K562 (cell line): ENCODE results near the gene NUTF2. TPM values are rescaled to one million over a fixed set of nuclear protein-coding genes. Genes with fewer than 3 reads are reported as not detected.

Experiments
- ATF1 ChIP-seq, 2 experiments: fragments of 450-650 bp in 1 of 2; IDR thresholded peaks; 2 replicates each; pipeline ENCODE4 v1.6.1; 2016; ENCODE audit warnings: missing compliant biosample characterization in 1 of 2, missing genetic modification characterization in 1 of 2
- BRD9 ChIP-seq: fragments of 450-650 bp; IDR thresholded peaks from 2 replicates; pipeline ENCODE4 v1.6.1; 2018; ENCODE audit warnings: low read depth; ENCODE audit not compliant: partially characterized antibody
- CREB1 ChIP-seq, 2 experiments: sonication (generic) in 1 of 2; formaldehyde crosslinking in 1 of 2; IDR thresholded peaks; 2 replicates each; pipeline versions ENCODE4 v1.6.1 to v1.8.0; 2012 to 2022; ENCODE audit warnings: inconsistent platforms in 1 of 2, mild to moderate bottlenecking in 1 of 2, missing genetic modification reagents in 1 of 2, moderate library complexity in 1 of 2
- ELF2 ChIP-seq: fragments of 250-450 bp; sonication (Bioruptor Pico); IDR thresholded peaks from 2 replicates; pipeline ENCODE4 v1.5.0; 2021; ENCODE audit warnings: mild to moderate bottlenecking
- EP400 ChIP-seq: fragments of 450-650 bp; IDR thresholded peaks from 2 replicates; pipeline ENCODE4 v1.6.1; 2017; ENCODE audit warnings: antibody characterized with exemption, mild to moderate bottlenecking, moderate library complexity
- MEIS2 ChIP-seq: fragments of 450-650 bp; IDR thresholded peaks from 2 replicates; pipeline ENCODE4 v1.6.1; 2014; ENCODE audit warnings: mild to moderate bottlenecking; ENCODE audit not compliant: partially characterized antibody
- SIN3A ChIP-seq, 2 experiments: fragments of 150-350 bp in 1 of 2; IDR thresholded peaks; 2 replicates each; pipeline ENCODE4 v1.6.1; 2011 to 2016; ENCODE audit warnings: borderline replicate concordance in 2 of 2, low read depth in 2 of 2, low read length in 2 of 2, mild to moderate bottlenecking in 2 of 2, moderate library complexity in 2 of 2; ENCODE audit not compliant: control insufficient read depth in 1 of 2
- SRSF3 ChIP-seq: fragments of 200-400 bp; formaldehyde crosslinking; IDR thresholded peaks from 2 replicates; pipeline ENCODE4 v1.6.1; 2016; ENCODE audit warnings: mild to moderate bottlenecking, low read length, moderate library complexity; ENCODE audit not compliant: insufficient read depth
- ZBTB1 ChIP-seq: sonication (generic); formaldehyde crosslinking; IDR thresholded peaks from 2 replicates; pipeline ENCODE4 v1.8.1; 2023; ENCODE audit warnings: missing genetic modification reagents, low read depth, mild to moderate bottlenecking, borderline replicate concordance
- ZEB2 ChIP-seq: fragments of 450-650 bp; IDR thresholded peaks from 2 replicates; pipeline ENCODE4 v1.6.1; 2016
- ZNF263 ChIP-seq: sonication (generic); formaldehyde crosslinking; IDR thresholded peaks from 2 replicates; pipeline ENCODE4 v1.8.0; 2022; ENCODE audit warnings: mild to moderate bottlenecking, missing genetic modification reagents, borderline replicate concordance
- ZNF766 ChIP-seq: fragments of 200-800 bp; sonication (Bioruptor generic); conservative IDR thresholded peaks from 2 replicates; pipeline ENCODE4 v1.6.1; 2016; ENCODE audit warnings: missing genetic modification characterization, missing compliant biosample characterization
- polyA plus RNA-seq, 8 experiments: library from polyadenylated mRNA; depleted of rRNA in 4 of 8; stranded (reverse) in 5 of 8; unstranded in 3 of 8; fragments of >200 nt; fragmentation: Nextera tagmentation in 2 of 8; fragmentation: Illumina TruSeq in 1 of 8; extraction: Ambion mirVana in 2 of 8; extraction: Trizol in 1 of 8; gene quantifications; 2 replicates each; pipeline versions ENCODE4 v1.2.1 to v1.2.3, GENCODE V29; 2011 to 2014; ENCODE audit warnings: inconsistent platforms in 1 of 8, missing spikeins in 1 of 8
- total RNA-seq, 7 experiments: library from RNA; depleted of rRNA in 6 of 7; stranded (reverse); fragments of >200 nt in 6 of 7; fragmentation: Illumina TruSeq in 2 of 7; extraction: Trizol in 2 of 7; gene quantifications; 2 replicates each; pipeline versions ENCODE4 v1.2.1 to v1.2.3, GENCODE V29; 2011 to 2021; ENCODE audit warnings: low replicate concordance in 1 of 7
- TF ChIP-seq, protein P1 (sequence below): fragments of 200-400 bp; formaldehyde crosslinking; IDR thresholded peaks from 2 replicates; pipeline ENCODE4 v1.6.1; 2017; ENCODE audit warnings: mild to moderate bottlenecking, low read depth, low read length, moderate library complexity
- TF ChIP-seq, protein P2 (sequence below): sonication (generic); formaldehyde crosslinking; IDR thresholded peaks from 2 replicates; pipeline ENCODE4 v1.8.0; 2022; ENCODE audit warnings: mild to moderate bottlenecking, missing genetic modification reagents
- TF ChIP-seq, protein P3 (sequence below), 2 experiments: fragments of 200-800 bp in 1 of 2; sonication (Bioruptor generic) in 1 of 2; sonication (generic) in 1 of 2; formaldehyde crosslinking in 1 of 2; IDR thresholded peaks in 1 of 2; conservative IDR thresholded peaks in 1 of 2; 2 replicates each; pipeline versions ENCODE4 v1.5.0 to v1.6.1; 2016 to 2020; ENCODE audit warnings: missing compliant biosample characterization in 1 of 2, missing genetic modification characterization in 1 of 2, missing genetic modification reagents in 1 of 2

Gene NUTF2
- total and polyA plus RNA-seq, 9 of the 15 experiments (the other 6 are each of a cell fraction or from before 2014, with no cell fraction given) = 106 to 248 (median 147) TPM

DNA sequence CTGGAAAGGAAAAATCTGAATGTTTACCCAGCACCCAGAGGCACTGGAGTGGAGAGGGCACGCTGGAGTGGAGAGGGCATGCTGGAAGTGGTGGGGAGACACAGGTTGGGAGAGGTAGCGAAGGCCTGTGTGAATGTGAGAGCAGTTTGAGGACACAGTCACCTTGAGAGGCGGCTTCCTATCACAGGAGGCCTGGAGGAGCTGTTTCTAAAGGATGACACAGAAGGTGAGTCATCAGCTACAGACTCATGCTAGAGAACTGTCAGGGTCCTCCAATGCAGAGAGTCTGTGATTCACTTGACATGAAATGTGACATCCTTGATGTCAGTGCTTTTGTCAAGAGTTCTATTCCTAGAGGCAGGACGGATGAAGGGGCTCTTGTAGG is 71.1 kb downstream of the NUTF2 start (continued):
- TF ChIP-seq, protein P1, sequence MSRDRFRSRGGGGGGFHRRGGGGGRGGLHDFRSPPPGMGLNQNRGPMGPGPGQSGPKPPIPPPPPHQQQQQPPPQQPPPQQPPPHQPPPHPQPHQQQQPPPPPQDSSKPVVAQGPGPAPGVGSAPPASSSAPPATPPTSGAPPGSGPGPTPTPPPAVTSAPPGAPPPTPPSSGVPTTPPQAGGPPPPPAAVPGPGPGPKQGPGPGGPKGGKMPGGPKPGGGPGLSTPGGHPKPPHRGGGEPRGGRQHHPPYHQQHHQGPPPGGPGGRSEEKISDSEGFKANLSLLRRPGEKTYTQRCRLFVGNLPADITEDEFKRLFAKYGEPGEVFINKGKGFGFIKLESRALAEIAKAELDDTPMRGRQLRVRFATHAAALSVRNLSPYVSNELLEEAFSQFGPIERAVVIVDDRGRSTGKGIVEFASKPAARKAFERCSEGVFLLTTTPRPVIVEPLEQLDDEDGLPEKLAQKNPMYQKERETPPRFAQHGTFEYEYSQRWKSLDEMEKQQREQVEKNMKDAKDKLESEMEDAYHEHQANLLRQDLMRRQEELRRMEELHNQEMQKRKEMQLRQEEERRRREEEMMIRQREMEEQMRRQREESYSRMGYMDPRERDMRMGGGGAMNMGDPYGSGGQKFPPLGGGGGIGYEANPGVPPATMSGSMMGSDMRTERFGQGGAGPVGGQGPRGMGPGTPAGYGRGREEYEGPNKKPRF = no peak
- TF ChIP-seq BRD9 = no peak
- 0 out of 2 replicates have a peak, but pooled peaks have one; percentile 6 for TF ChIP-seq ZBTB1 (CRISPR knock-in tag)
- TF ChIP-seq ZNF766 (CRISPR knock-in tag) = no peak
- peak; percentile 27; the same call in 1 of the 2 replicates for TF ChIP-seq CREB1 (IDR thresholded peaks at IDR 0.05)
- no peak for TF ChIP-seq CREB1 (CRISPR knock-in tag; IDR thresholded peaks at IDR 0.05)
- TF ChIP-seq ZNF263 (CRISPR knock-in tag) = no peak
- TF ChIP-seq MEIS2 = peak; percentile 73
- TF ChIP-seq SIN3A (IDR thresholded peaks at IDR 0.05; ENCODE audit: borderline replicate concordance in 2 of 2, control insufficient read depth in 1 of 2, low read depth in 2 of 2, low read length in 2 of 2) = no peak
- TF ChIP-seq ZEB2 = peak; percentile 61; the same call in 1 of the 2 replicates
- TF ChIP-seq, protein P2, sequence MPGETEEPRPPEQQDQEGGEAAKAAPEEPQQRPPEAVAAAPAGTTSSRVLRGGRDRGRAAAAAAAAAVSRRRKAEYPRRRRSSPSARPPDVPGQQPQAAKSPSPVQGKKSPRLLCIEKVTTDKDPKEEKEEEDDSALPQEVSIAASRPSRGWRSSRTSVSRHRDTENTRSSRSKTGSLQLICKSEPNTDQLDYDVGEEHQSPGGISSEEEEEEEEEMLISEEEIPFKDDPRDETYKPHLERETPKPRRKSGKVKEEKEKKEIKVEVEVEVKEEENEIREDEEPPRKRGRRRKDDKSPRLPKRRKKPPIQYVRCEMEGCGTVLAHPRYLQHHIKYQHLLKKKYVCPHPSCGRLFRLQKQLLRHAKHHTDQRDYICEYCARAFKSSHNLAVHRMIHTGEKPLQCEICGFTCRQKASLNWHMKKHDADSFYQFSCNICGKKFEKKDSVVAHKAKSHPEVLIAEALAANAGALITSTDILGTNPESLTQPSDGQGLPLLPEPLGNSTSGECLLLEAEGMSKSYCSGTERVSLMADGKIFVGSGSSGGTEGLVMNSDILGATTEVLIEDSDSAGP (CRISPR knock-in tag) = no peak
- no peak for TF ChIP-seq EP400
- TF ChIP-seq ATF1 (CRISPR knock-in tag; IDR thresholded peaks at IDR 0.05) = no peak
- TF ChIP-seq ATF1 (tag; IDR thresholded peaks at IDR 0.05) = 0 out of 2 replicates have a peak, but pooled peaks have one; percentile 39
- TF ChIP-seq, protein P3, sequence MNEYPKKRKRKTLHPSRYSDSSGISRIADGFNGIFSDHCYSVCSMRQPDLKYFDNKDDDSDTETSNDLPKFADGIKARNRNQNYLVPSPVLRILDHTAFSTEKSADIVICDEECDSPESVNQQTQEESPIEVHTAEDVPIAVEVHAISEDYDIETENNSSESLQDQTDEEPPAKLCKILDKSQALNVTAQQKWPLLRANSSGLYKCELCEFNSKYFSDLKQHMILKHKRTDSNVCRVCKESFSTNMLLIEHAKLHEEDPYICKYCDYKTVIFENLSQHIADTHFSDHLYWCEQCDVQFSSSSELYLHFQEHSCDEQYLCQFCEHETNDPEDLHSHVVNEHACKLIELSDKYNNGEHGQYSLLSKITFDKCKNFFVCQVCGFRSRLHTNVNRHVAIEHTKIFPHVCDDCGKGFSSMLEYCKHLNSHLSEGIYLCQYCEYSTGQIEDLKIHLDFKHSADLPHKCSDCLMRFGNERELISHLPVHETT (CRISPR knock-in tag; conservative IDR thresholded peaks at IDR 0.05 in 1 of 2, IDR thresholded peaks at IDR 0.05 in 1 of 2) = 0 out of 4 replicates have a peak, but pooled peaks of 1 of the 2 experiments have one; percentile 27
- TF ChIP-seq SRSF3 = no peak
- TF ChIP-seq ELF2 = no peak
